Neural cell (in vitro differentiated cells): ENCODE data around the gene CHST8.

ENCODE experiments used
- POLR2AphosphoS5 ChIP-seq: IDR thresholded peaks from 2 replicates; pipeline ENCODE4 v1.6.1; 2012
- RAD21 ChIP-seq: fragments of 450-650 bp; conservative IDR thresholded peaks from 2 replicates; pipeline ENCODE4 v1.6.1; 2014; ENCODE audit warnings: antibody characterized with exemption, mild to moderate bottlenecking, moderate library complexity
- SMC3 ChIP-seq: fragments of 450-650 bp; conservative IDR thresholded peaks from 2 replicates; pipeline ENCODE4 v1.6.1; 2014; ENCODE audit warnings: antibody characterized with exemption, mild to moderate bottlenecking, moderate library complexity; ENCODE audit not compliant: poor library complexity
- TF ChIP-seq, protein P1 (sequence below): fragments of 450-650 bp; IDR thresholded peaks from 2 replicates; pipeline ENCODE4 v1.5.1; 2014; ENCODE audit warnings: antibody characterized with exemption, mild to moderate bottlenecking, moderate library complexity; ENCODE audit not compliant: poor library complexity, severe bottlenecking
- TF ChIP-seq, protein P2 (sequence below): IDR thresholded peaks from 2 replicates; pipeline ENCODE4 v1.6.1; 2012; ENCODE audit warnings: borderline replicate concordance

- TF ChIP-seq, protein P1, sequence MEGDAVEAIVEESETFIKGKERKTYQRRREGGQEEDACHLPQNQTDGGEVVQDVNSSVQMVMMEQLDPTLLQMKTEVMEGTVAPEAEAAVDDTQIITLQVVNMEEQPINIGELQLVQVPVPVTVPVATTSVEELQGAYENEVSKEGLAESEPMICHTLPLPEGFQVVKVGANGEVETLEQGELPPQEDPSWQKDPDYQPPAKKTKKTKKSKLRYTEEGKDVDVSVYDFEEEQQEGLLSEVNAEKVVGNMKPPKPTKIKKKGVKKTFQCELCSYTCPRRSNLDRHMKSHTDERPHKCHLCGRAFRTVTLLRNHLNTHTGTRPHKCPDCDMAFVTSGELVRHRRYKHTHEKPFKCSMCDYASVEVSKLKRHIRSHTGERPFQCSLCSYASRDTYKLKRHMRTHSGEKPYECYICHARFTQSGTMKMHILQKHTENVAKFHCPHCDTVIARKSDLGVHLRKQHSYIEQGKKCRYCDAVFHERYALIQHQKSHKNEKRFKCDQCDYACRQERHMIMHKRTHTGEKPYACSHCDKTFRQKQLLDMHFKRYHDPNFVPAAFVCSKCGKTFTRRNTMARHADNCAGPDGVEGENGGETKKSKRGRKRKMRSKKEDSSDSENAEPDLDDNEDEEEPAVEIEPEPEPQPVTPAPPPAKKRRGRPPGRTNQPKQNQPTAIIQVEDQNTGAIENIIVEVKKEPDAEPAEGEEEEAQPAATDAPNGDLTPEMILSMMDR, result no peak
- TF ChIP-seq POLR2AphosphoS5, result no peak
- no peak for TF ChIP-seq SMC3
- TF ChIP-seq RAD21, result no peak
- TF ChIP-seq, protein P2, sequence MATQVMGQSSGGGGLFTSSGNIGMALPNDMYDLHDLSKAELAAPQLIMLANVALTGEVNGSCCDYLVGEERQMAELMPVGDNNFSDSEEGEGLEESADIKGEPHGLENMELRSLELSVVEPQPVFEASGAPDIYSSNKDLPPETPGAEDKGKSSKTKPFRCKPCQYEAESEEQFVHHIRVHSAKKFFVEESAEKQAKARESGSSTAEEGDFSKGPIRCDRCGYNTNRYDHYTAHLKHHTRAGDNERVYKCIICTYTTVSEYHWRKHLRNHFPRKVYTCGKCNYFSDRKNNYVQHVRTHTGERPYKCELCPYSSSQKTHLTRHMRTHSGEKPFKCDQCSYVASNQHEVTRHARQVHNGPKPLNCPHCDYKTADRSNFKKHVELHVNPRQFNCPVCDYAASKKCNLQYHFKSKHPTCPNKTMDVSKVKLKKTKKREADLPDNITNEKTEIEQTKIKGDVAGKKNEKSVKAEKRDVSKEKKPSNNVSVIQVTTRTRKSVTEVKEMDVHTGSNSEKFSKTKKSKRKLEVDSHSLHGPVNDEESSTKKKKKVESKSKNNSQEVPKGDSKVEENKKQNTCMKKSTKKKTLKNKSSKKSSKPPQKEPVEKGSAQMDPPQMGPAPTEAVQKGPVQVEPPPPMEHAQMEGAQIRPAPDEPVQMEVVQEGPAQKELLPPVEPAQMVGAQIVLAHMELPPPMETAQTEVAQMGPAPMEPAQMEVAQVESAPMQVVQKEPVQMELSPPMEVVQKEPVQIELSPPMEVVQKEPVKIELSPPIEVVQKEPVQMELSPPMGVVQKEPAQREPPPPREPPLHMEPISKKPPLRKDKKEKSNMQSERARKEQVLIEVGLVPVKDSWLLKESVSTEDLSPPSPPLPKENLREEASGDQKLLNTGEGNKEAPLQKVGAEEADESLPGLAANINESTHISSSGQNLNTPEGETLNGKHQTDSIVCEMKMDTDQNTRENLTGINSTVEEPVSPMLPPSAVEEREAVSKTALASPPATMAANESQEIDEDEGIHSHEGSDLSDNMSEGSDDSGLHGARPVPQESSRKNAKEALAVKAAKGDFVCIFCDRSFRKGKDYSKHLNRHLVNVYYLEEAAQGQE, result no peak
Observed at GRCh38 chr19:33613620-33614000, 8.1 kb upstream of the CHST8 start.
